OCI-LY7 (cell line): ENCODE data around the gene MS4A15.
"Not testable (repeated sequence)": the region's sequence is repeated elsewhere in the genome, so short reads cannot be mapped to it uniquely, and the experiment has no call there.

Source experiments
- CTCF ChIP-seq: fragments of 200-600 bp; sonication (generic); conservative IDR thresholded peaks from 2 replicates; pipeline ENCODE4 v1.5.1; 2014; ENCODE audit warnings: mild to moderate bottlenecking, antibody characterized with exemption, low read length, moderate library complexity, mixed read lengths
- EZH2phosphoT487 ChIP-seq: fragments of 200-600 bp; sonication (generic); IDR thresholded peaks from 2 replicates; pipeline ENCODE4 v1.6.1; 2018; ENCODE audit warnings: low read depth, borderline replicate concordance, mild to moderate bottlenecking, mixed run types, antibody characterized with exemption, low read length, moderate library complexity, mixed read lengths

- TF ChIP-seq CTCF, EZH2phosphoT487: not testable (repeated sequence)
Observed at GRCh38 chr11:60758671-60759070, 2.0 kb downstream of the MS4A15 start.
